ENCODE data around the gene NAALADL2.
"Not testable (repeated sequence)": the region's sequence is repeated elsewhere in the genome, so short reads cannot be mapped to it uniquely, and the experiment has no call there.

The NAALADL2 gene

DNA sequence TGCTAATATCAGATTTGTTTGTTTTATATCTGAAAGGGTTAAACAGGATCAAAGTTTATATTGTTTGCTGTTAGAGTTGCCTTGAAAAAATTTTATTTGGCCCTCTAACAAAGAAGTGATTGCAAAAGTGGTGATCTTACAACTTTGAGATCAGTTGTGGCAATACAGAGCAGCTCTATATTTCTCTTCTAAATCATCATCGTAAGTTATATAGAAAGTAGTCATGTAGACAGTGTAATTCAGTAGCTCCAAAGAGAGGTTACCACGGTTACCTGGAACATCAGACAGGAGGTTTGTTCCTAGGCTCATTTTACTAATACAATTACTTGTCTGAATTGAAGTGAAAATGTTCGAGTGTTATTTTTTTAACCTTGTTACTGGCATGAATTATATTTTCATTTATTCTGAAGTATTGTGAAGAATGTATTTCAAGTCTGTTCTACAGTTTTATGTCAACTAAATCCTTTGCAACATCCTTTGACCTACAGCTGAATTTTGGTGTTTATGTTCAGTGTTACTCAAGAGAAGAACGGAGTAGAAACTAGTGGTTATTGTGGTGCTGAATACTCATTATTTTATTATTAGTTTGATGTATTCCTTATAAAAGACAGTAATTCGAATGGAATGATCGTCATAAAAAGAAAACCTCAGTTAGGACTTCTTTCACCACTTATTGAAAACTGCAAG is 214.2 kb downstream of the NAALADL2 start:
- no peak for DNase-seq (ENCODE audit: low read depth)

DNA sequence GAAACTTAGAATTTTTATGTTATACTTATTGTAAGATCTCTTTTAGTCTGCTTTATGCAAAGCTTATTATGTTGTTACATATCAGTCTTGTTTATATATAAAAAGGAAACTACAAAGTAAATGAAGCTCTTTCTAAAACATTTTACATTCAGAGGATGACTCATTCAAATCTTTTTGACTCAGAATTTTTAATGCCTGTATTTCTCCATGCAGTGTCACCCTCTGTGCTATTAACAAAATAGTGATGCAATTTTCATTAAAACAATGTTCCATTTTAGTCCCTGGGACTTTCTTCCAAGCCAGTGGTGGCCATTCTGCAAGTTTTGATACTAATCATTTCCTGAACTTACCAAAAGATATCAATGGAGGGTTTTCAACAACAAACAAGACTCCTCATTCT is 216.1 kb downstream of the NAALADL2 start:
- no peak for DNase-seq (ENCODE audit: low read depth)

DNA sequence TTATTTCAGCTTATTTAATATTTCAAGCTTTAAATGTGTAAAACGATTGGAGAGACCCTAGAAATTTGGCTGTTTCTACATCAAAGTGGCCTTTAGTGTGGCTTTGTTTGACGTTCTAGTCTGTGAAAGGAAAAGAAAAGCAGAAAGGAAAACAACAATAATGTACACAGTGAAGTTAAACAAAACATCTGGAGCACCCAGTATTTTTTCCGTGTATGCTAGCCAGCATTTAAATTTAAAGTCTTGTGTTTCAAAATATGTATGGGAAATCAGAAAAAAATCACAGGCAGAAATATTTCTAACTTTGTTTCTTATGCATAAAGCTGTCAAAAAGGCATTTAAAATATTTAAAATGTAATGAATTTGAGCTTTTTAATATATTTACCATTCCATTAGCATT is 218.1 kb downstream of the NAALADL2 start:
- DNase-seq (ENCODE audit: low read depth): no peak

DNA sequence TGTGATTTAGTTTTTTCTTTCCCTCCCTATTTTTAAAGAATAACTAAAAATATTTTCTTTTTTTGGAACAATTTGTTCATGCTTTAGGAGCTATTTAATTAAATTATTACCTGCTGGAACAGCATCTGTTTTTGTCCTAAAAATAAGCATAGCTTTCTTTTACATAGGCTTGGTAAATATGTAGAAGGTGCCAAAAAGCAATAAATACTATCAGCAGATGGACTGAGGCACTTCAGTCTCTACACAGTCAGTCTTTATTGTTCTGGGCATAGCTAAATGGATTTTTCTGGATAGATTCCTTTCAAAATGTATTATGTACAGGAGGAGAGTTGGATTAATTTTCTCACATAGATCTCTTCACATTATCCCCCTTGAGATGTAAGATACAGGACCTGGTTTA is 223.5 kb downstream of the NAALADL2 start:
- no peak for DNase-seq (ENCODE audit: low read depth)

DNA sequence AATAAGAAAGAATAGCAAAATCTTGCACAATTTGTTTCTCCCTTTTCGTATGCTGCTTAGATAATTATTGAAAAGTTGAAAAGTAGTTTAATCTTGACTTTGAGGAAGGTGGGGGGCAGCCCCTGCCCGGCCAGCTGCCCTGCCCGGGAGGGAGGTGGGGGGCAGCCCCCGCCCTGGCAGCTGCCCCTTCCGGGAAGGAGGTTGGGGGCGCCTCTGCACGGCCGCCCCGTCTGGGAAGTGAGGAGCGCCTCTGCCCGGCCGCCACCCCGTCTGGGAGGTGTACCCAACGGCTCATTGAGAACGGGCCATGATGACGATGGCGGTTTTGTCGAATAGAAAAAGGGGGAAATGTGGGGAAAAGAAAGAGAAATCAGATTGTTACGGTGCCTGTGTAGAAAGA is 228.0 kb downstream of the NAALADL2 start:
- not testable (repeated sequence) for DNase-seq (ENCODE audit: low read depth)

DNA sequence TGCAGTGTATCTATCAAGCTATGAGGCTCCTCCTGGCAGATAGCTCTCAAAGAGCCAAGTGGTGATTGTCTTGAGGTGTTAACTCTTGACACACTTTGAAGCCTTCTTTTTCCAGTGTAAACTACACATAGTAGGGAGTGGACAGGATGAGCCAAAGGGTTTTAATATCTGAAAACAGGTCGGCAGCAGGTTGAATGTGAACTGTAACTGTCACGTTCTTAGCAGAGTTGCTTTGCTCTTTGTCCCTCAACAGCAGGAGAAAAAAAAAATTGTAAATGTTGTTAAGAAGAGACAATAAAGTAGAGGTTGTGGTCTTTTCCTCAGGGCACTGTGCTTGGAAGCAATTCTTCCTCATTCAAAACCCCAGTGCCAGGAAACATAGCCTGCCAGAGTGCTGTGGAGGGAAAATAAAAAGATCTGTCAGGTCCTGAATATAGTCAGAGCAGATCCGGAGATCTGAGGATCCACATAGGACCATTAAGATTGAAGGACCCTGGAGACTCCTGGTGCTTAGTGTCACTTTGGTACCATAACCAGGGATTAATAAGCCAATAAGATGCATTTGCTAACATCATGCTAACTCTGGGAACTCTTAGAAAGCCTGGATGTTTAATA is 229.7 kb downstream of the NAALADL2 start:
- DNase-seq (ENCODE audit: low read depth): no peak

DNA sequence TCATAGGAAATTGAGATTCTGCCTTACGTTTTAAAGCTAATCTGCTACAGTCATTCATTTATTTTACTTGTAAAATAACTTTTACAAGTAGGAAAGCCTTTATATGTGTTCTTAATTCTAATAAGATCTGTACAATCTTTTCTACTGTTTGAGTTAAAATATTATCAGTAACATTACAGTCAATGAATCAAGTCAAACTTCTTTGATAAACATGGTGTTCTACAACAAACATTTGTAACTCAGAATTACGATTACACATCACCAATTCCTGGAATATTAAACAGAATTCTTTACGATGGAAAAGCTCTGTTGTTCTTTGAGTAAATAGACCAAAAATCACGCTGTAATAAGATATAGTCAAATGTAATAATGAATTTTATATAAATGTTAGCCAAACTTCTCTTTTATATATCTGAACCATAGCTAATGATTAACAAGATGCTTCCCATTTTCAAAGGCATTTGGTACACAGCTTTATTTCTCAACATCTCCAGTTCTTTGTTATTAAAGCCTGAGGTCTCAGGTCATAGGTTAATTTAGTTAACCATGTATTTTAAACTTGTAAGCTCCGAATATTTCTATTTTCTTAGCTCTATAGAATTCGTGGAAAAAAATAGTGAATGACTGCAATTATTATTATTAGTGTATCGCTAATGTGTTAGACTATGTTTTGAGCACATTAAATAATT is 232.4 kb downstream of the NAALADL2 start:
- DNase-seq (ENCODE audit: low read depth): no peak

DNA sequence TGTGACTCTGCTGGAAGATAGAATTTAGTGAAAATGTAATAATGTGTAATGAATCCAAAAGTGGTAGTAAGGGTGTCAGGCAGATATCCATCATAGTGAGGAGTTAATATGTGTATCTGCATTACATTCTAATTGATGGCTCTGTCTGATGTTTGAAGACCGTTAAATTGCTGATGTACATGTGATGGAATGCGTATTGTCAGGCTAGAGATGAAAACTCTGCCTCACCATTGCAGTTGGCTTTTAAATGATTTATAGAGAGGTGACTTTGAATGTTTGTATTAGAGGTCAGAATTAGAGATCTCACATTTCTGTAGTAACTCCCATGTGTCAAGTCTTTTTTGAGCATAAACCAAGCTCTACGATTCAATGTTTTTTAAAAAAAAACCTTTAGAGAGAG is 234.6 kb downstream of the NAALADL2 start:
- DNase-seq (ENCODE audit: low read depth): no peak

DNA sequence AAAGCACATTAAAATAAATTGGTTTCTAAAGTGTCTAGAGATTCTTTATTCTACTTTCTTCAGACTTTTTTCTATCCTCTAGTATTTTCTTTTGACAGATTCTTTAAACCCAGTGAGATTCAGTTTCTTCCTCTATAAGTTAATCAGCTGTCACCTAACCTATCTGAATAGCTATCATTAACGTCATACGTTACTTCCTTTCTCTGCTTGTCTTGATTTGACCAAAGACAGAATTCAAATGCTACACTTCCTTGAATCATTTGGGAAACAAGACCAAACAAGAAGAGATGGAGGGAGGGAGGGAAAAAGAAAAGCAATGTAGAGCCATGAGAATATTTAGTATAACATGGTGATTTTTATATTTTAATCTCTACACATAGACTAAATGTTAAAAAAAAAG is 235.2 kb downstream of the NAALADL2 start:
- no peak for DNase-seq (ENCODE audit: low read depth)

DNA sequence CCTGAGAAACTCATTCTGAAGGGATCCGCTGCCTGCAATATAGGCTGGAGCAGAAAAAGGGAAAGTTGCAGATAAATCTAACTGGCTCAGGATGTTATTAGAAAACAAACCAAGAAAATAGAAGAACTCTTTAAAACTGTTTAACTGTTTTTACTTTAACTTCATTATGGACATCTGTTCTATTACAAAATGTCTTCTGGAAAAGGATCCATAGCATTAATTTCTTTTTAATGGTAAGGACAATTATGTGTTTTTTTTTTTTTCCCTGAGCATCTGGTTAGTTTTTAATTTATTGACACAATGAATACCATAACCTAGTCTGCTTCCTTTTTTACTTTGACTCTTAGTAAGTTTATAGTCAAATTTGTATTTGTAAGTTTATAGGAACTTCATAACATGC is 239.5 kb downstream of the NAALADL2 start:
- no peak for DNase-seq (ENCODE audit: low read depth)

DNA sequence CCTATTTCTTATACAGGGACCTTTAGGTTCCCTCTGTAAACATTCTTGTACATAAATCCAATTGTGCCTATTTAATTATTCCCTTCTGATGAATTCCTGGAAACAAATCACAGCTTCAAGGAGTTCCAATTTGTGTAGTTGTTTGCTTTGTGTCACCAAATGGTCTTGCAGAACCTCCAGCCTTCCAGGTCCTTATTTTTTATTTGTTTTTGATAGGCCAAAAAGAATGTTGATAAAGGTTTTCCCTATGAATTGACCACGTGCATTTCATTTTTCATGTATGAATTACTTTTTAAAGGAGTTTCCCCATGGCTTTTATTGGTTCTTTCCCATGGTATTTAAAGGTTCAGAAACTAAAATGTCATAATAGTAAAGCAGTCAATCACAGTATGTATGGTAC is 243.0 kb downstream of the NAALADL2 start:
- no peak for DNase-seq (ENCODE audit: low read depth)

DNA sequence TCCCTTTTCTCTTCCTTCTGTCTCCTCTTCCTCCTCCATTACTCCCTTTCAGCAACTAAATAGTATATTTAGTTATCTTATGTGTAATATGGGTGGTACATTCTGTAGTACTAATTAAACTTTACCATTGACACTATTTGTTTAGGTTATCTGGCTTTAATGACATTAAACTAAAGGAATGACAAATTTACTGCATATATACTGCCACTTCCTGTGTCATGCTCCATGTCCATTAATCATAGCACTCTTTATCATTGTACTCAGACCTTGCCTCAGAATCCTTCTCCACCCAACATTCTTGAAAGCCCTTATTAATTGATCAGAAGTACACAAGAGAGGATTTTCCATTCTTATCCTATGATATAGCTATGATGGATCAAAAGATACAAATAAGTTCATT is 244.2 kb downstream of the NAALADL2 start:
- no peak for DNase-seq (ENCODE audit: low read depth)

DNA sequence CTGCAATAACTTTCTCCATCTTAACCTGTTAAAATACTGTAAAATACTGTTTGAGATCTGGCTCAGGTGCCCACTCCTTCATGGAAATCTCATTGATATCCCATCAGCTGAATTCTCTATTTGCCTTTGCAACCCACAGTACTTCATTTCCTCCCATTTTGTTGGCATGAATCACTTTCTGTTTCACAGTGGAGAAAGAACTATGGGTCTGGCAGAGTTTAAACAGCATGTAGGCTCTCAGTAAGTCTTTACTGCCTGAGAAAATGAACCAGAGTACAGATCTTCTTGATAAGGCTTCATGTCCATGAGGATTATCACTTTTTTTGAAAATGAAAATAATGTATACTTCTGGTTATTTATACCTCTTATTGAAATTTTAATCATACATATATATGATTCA is 245.9 kb downstream of the NAALADL2 start:
- no peak for DNase-seq (ENCODE audit: low read depth)

DNA sequence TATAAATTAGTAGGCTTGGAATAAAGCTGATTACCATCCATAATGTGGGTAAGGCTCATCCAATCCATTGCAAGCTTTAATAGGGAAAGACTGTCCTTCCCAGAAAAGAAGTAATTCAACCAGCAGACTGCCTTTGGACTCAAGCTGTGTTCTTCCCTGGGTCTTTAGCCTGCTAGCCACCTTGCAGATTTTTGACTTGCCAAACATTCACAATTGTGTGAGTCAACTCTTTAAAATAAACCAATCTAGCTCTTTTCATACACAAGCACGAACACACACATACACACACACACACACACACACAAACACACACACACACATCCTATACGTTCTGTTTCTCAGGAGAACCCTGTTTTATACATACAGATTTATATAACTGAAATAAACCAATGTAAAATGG is 248.1 kb downstream of the NAALADL2 start:
- no peak for DNase-seq (ENCODE audit: low read depth)

DNA sequence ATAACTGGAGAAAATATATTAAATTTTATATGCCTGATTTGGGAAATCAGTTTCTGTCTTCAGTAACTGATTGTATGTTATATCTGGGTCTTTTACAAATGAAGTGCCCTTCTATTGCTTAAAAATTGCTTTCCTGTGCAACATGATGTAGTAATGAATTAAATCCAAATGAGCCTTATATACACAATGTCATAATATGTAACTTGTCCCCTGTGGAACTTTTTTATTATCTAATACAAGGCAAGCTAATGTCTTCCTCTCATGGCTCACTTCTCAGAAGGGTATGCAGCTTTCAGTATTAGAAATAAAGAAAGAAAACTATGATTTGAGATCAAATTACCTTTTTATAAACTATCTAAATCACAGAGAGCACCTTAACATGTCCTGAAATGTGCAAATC is 248.9 kb downstream of the NAALADL2 start:
- DNase-seq (ENCODE audit: low read depth): no peak

DNA sequence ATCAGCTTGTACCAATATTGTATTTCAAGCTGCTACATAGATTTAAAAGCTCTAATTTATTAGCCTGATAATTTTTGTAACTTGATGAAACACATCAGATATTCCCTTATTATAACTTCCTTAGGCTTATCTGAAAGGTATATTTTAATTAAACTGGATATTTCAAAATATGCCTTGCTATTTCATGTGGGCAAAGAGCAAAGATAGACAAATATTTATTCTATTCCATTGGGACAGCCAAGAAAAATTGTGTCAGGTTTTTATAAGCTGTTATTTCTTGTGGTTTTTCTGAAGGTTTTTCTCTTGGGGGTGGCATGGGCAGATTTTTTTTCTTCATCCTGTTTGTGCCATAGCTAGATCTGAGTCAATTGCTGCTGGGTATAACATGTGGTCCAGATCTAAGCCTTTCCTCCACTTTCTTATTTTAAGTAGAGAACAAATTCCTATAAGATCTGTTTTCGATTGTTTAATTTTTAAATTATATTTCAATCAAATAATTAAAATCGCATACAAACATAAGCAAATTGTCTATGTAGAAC is 249.5 kb downstream of the NAALADL2 start:
- no peak for DNase-seq (ENCODE audit: low read depth)

DNA sequence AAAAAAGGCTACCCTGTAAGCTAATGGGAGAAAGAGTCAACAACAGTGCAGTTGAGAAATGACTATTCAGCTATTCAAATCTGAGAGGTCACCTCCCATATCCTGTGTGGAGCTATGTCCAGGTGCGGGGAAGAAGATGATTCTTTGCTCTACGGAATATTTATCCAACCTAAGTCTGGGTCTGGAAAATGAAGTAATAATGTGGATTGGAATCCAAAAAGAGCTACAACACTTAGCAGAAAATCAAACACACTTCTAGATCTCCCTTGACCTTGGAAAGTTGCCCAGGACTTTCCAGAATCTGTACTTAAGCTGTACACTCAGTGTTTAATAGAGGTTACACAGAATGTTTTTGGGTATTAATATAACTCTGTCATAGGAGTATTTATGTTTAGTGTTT is 251.9 kb downstream of the NAALADL2 start:
- DNase-seq (ENCODE audit: low read depth): peak; percentile 41

DNA sequence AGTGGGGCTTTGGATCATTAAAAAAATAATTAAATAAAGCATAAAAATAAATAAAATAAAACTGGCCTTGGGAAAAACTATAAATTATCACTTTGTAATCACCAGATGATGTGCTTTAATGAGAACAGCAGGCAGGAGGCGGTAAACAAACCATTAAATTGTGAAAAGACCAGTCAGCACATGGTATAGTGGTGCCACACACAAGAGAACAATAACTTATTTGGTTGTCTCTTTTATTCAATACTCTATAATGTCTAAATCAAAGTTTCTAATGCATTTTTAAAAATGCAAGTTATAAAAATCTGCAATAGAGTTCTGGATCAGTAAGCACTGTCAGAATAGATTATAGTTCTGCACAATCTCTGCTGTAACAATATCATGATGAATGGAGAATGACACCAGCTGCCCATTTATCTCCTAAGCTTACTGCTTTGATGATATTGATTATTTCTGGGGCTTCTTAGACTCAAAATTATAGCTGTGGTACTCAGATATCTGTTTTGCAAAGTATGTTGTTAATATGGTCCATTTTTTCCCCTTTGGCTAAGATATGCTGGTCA is 259.3 kb downstream of the NAALADL2 start:
- DNase-seq (ENCODE audit: low read depth): no peak

DNA sequence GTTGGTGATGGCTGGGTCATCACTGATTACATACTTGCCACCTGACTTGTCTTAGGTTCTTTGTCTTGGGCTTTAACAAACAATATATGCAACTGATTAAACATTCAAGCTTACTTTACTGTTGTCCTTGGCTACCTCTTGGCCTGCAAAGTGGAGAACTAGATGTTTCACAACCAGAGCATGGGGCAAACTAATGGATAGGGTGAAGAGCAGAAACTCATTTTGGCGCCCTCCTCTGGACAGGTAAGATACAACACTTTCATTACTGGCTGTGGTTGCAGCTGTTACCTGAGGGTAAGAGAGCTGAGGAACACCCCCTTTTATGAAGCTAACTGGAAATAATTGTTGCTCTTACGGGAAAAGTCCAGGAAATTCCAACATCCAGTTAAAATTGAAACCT is 262.1 kb downstream of the NAALADL2 start:
- DNase-seq (ENCODE audit: low read depth): no peak

DNA sequence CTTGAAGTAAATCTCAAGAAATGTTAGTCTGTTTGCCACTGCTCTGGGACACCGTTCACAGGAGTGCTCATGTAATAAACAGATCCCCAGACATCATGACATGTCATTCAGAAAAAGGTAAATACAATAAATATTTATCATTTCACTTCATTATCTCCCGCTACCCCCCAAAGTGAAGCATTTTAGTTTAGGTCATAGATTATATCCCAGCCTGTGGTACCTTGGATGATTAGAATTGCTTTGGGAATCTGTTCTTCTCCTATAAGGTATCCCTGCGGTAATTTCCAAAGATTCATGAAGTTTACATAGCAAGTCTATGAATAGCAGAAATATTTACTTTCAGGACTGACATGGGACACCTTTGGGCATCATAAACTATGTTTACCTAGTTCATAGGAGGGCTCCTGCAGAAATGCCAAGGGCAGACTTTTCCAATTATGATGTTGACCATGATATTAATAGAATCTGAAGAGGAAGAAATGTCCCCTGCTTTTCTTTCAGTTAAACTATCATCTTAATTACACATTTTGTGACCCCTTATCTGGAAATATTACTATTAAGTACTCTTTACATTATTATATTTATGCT is 268.0 kb downstream of the NAALADL2 start:
- DNase-seq (ENCODE audit: low read depth): no peak

DNA sequence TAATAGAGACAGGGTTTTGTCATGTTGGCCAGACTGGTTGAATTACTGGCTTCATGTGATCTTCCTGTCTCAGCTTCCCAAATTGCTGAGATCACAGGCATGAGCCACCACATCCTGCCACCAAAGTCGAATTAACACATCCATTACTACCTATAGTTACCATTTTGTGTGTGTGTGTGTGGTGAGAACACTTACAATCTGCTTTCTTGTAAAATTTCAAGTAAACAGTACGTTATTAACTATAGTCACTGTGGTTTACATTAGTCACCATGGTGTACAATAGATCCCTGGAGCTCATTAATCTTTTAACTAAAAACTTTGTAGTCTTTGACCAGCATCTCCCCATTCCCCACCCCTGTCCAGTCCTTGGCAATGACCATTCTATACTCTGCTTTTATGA is 270.0 kb downstream of the NAALADL2 start:
- DNase-seq (ENCODE audit: low read depth): no peak

DNA sequence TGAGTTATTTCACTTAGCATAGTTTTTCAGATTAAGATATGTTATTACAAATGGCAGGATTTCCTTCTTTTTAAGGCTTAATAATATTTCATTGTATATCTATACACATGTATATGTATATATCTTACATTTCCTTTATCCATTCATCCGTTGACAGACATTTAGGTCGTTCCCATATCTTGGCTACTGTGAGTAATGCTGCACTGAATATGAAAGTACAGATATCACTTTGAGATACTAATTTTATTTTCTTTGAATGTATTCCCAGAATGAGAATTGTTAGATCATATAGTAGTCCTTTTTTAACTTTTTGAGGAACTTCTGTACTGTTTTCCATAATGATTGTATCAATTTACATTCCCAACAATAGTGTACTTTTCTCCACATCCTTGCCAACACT is 270.4 kb downstream of the NAALADL2 start:
- DNase-seq (ENCODE audit: low read depth): no peak

DNA sequence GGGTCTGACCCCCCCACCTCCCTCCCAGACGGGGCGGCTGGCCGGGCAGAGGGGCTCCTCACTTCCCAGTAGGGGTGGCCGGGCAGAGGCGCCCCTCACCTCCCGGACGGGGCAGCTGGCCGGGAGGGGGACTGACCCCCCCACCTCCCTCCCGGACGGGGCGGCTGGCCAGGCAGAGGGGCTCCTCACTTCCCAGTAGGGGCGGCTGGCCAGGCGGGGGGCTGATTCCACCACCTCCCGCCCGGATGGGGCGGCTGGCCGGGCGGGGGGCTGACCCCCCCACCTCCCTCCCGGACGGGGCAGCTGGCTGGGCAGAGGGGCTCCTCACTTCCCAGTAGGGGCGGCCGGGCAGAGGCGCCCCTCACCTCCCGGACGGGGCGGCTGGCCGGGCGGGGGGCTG is 272.7 kb downstream of the NAALADL2 start:
- not testable (repeated sequence) for DNase-seq (ENCODE audit: low read depth)
